Left ventricle myocardium inferior (tissue), 1 donor: ENCODE results near the gene CACNB2. TPM values are rescaled to one million over a fixed set of nuclear protein-coding genes. Genes with fewer than 3 reads are reported as not detected.
"Not testable (repeated sequence)": the region's sequence is repeated elsewhere in the genome, so short reads cannot be mapped to it uniquely, and the experiment has no call there.

Experiments used
- DNase-seq: peaks from one replicate; pipeline ENCODE4 v3.0.0-alpha.2; 2020
- H3K27ac ChIP-seq: fragments of 200-600 bp; replicated peaks from 2 replicates; pipeline ENCODE4 v1.8.0; 2021
- H3K27me3 ChIP-seq: fragments of 200-600 bp; 2 replicates; pipeline ENCODE4 v1.8.0; 2021; ENCODE audit warnings: low read depth
- H3K36me3 ChIP-seq: fragments of 200-600 bp; 2 replicates; pipeline ENCODE4 v1.8.0; 2021
- H3K4me1 ChIP-seq: fragments of 200-600 bp; 2 replicates; pipeline ENCODE4 v1.8.0; 2021
- H3K4me3 ChIP-seq: fragments of 200-600 bp; 2 replicates; pipeline ENCODE4 v1.8.0; 2021; ENCODE audit warnings: mild to moderate bottlenecking, moderate library complexity
- H3K9me3 ChIP-seq: fragments of 200-600 bp; replicated peaks from 2 replicates; pipeline ENCODE4 v1.8.0; 2021
- intact Hi-C: fragments of 100-400 bp; cut with micrococcal nuclease; formaldehyde crosslinking; loops from one replicate; pipeline ENCODE4 v1.11.0; 2022
- total RNA-seq: library from RNA; stranded (reverse); fragmentation: NEBNext Ultra II Directional; extraction: Animal tissue kit (Norgen Biotek cat#: 25700); gene quantifications from one replicate; pipeline ENCODE4 v1.2.1, GENCODE V29; 2021
- TF ChIP-seq, protein P1 (sequence below): fragments of 200-600 bp; IDR thresholded peaks from 2 replicates; pipeline ENCODE4 v1.8.0; 2021; ENCODE audit warnings: antibody characterized with exemption, mild to moderate bottlenecking, borderline replicate concordance
- donor health status: DM: no; HTN: yes; CAD: no; lungs with severe emphysema.

Gene CACNB2
- total RNA-seq, 1 donor from 2014 or later = 38.1 TPM

DNA sequence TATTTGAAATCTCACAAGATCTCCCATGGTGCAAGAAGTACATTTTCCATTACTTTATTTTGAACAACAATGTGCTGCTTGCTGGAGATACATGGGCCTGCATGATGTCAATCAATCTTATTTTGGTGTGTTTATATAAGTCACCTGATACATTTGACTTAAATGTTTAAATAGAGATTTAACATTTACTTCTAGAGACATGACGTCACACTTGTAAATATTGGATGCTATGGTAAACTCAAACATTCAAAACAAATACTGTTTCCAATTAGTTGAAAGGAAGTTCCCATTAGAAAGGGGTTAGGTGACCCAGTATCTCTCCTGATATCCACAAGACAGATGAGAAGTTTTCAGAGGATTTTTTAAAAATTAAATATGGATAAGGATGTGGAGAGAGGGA, 296.7 kb downstream of the CACNB2 start:
- TF ChIP-seq, protein P1, sequence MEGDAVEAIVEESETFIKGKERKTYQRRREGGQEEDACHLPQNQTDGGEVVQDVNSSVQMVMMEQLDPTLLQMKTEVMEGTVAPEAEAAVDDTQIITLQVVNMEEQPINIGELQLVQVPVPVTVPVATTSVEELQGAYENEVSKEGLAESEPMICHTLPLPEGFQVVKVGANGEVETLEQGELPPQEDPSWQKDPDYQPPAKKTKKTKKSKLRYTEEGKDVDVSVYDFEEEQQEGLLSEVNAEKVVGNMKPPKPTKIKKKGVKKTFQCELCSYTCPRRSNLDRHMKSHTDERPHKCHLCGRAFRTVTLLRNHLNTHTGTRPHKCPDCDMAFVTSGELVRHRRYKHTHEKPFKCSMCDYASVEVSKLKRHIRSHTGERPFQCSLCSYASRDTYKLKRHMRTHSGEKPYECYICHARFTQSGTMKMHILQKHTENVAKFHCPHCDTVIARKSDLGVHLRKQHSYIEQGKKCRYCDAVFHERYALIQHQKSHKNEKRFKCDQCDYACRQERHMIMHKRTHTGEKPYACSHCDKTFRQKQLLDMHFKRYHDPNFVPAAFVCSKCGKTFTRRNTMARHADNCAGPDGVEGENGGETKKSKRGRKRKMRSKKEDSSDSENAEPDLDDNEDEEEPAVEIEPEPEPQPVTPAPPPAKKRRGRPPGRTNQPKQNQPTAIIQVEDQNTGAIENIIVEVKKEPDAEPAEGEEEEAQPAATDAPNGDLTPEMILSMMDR = no peak
- Histone ChIP-seq H3K27ac (peak overlapping the region; percentile 92), H3K27me3 (no peaks in the 10 kb centered on the region), H3K4me1 (peaks cover 51% of the 10 kb centered on the region), H3K4me3 (no peak overlapping the region), H3K9me3 (no peaks in the 10 kb centered on the region), H3K36me3 (no peaks in the 10 kb centered on the region)
- no peak for DNase-seq
- intact Hi-C loops = no loop called here

DNA sequence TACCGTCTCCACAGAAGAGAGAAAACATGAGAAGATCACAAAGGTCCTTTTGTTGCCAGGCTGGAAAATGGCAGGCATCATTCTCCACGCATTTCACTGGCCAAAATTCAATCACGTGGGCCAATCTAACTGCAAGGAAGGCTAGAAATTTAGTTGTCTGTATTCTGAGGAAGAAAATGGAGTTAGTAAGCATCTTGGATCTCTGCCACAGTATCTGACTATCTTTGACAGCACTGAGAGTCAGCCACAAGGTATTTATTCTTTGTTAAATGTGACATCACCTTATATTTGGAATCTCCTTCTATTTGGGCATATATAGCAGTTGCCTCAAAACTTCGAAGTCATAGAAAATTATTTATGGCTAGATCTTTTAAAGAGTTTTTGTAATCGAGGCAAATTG, 297.3 kb downstream of the CACNB2 start:
- TF ChIP-seq, protein P1 = no peak
- intact Hi-C loops = no loop called here
- no peak for DNase-seq
- Histone ChIP-seq H3K36me3 (no peaks in the 10 kb centered on the region), H3K9me3 (no peaks in the 10 kb centered on the region), H3K27ac (peak overlapping the region; percentile 92), H3K4me1 (peaks cover 50% of the 10 kb centered on the region), H3K27me3 (no peaks in the 10 kb centered on the region), H3K4me3 (no peak overlapping the region)

DNA sequence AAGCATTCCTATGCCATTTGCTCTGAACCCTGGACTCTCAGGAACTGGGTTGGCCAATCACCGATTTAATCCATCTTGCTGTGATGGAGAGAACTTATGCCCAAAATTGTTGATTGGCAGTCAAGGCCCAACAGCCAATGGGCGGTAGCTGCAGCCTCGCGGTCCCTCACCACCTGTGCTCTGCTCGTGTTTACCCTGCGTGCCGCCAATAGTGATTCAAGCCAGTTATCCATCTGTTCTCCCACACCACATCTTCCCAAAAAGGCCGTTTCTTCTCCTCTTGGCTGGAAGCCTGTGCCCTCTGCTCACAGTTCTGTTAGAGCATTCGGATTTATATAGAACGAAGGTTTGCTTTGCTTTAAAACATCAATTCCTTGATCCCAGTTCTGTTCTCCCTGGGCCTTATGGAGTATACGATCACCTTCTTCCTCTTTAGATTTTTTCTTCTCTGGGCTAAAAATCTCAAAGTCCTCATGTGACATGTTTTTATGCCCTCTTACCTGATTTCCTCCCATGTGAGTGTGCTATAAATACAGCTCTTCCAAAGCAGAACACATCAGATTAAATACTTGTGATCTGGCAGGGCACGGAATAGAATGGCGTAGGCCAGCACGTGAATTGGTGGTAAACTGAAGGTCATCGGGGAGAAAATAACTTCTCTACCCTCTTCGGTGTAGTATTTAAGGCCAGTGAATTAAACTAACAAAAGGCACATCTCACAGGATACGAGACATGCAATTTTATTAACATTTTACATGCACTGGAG, 298.3 kb downstream of the CACNB2 start:
- intact Hi-C loops = no loop called here
- Histone ChIP-seq H3K27ac (peak overlapping the region; percentile 92), H3K27me3 (no peaks in the 10 kb centered on the region)

DNA sequence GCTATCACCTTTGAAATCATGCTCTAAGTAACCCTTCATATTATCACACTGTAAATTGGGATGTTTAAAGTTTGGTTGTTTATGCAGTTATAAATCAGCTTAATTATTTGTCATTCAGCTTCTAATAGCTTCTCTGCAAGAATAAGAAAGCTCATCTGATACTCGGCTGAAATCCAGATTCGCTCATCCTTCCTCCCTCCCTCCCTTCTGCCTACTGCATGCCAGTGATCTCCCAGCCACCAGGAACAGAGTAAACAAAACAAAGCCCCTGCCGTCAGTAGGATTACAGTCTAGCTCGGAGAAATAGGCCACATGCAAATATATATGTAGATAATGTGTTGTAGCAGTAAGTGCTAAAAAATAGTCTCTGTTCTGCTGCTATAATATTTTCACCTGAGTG, 299.4 kb downstream of the CACNB2 start:
- TF ChIP-seq, protein P1 = no peak
- intact Hi-C loops = no loop called here
- no peak for DNase-seq
- Histone ChIP-seq H3K9me3 (no peaks in the 10 kb centered on the region), H3K4me3 (no peak overlapping the region), H3K4me1 (peaks cover 54% of the 10 kb centered on the region), H3K27me3 (no peaks in the 10 kb centered on the region), H3K27ac (peak overlapping the region; percentile 92), H3K36me3 (no peaks in the 10 kb centered on the region)

More for the DNA sequence above, 298.3 kb downstream of the CACNB2 start:
- Histone ChIP-seq H3K36me3 (no peaks in the 10 kb centered on the region), H3K9me3 (no peaks in the 10 kb centered on the region), H3K4me3 (peak overlapping the region; percentile 21), H3K4me1 (peaks cover 44% of the 10 kb centered on the region)
- TF ChIP-seq, protein P1 = no peak
- DNase-seq = peak; percentile 21

DNA sequence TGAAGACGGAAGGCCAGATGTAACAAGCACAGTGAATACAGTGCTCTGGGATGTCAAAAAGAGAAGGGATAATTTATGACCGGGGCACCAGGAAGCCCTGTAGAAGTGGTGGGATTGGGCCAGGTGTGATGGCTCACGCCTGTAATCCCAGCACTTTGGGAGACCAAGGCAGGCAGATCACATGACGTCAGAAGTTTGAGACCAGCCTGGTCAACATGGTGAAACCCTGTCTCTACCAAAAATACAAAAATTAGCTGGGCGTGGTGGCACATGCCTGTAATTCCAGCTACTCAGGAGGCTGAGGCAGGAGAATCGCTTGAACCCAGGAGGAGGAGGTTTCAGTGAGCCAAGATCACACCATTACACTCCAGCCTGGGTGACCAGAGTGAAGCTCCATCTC, 305.4 kb downstream of the CACNB2 start:
- H3K27me3 ChIP-seq, H3K4me3 ChIP-seq, H3K36me3 ChIP-seq, H3K9me3 ChIP-seq, intact Hi-C loops, DNase-seq: not testable (repeated sequence)
- Histone ChIP-seq H3K4me1 (peaks cover 70% of the 10 kb centered on the region), H3K27ac (peak overlapping the region; percentile 57)

DNA sequence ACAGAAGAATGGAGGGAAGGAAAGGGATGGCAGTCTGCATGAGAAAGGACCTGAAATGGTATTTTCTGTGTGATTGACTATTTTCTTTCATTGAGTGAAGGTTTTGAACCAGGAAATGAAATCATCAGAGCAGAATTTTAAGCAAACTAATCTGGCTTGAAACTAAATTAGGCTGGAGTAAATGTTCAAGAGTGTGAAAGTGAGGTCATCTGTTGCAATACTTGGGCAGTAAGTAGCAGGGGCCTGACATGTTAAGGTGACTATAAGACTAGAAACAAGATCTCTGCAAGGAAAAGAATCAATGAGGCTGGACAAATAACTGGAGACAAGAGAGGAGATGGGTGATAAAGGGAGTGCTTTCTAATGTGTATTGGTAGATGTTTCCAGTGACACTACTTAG, 306.0 kb downstream of the CACNB2 start:
- peaks cover 70% of the 10 kb centered on the region for H3K4me1 ChIP-seq
- no peak for DNase-seq
- peak overlapping the region; percentile 57 for H3K27ac ChIP-seq
- no peak overlapping the region for H3K4me3 ChIP-seq
- TF ChIP-seq, protein P1 = no peak
- no peaks in the 10 kb centered on the region for H3K36me3 ChIP-seq
- H3K27me3 ChIP-seq = no peaks in the 10 kb centered on the region
- intact Hi-C loops = no loop called here
- no peaks in the 10 kb centered on the region for H3K9me3 ChIP-seq
